MCF 10A (cell line): ENCODE measurements around the gene LRRC56. TPM values are rescaled to one million over a fixed set of nuclear protein-coding genes. Genes with fewer than 3 reads are reported as not detected.

Experiments
- BruUV-seq: library from RNA; stranded (reverse); fragments of 400-500 nt; replicated peaks from 2 replicates; lab custom pipeline; 2021; lab: Mats Ljungman, UMichigan
- CTCF ChIA-PET: fragments of 300-600 bp; sonication (Branson Sonifier 250); formaldehyde crosslinking; extraction: SDS; loops from one replicate; lab custom pipeline; 2021; ENCODE audit warnings: antibody characterized with exemption, inconsistent platforms; lab: Yijun Ruan, JAX
- POLR2A ChIA-PET: fragments of 300-600, 350-650 bp; sonication (Branson Sonifier 250); formaldehyde crosslinking; extraction: SDS; loops from one replicate; lab custom pipeline; 2020; ENCODE audit warnings: antibody characterized with exemption, inconsistent platforms; lab: Yijun Ruan, JAX
- DNase-seq: peaks from one replicate; pipeline ENCODE4 v3.0.0-alpha.2; 2018; ENCODE audit not compliant: unreplicated experiment
- H3K27ac Mint-ChIP-seq: one replicate; pipeline ENCODE4 v1.8.0; 2022; ENCODE audit warnings: mild to moderate bottlenecking, low read depth, mixed read lengths; ENCODE audit not compliant: unreplicated experiment
- H3K27me3 Mint-ChIP-seq: one replicate; pipeline ENCODE4 v1.8.0; 2022; ENCODE audit warnings: mixed read lengths; ENCODE audit not compliant: insufficient read depth, unreplicated experiment
- H3K36me3 Mint-ChIP-seq: one replicate; pipeline ENCODE4 v1.8.0; 2022; ENCODE audit warnings: mild to moderate bottlenecking, moderate library complexity, mixed read lengths; ENCODE audit not compliant: insufficient read depth, unreplicated experiment
- H3K4me1 Mint-ChIP-seq: one replicate; pipeline ENCODE4 v1.8.0; 2022; ENCODE audit warnings: mixed read lengths; ENCODE audit not compliant: insufficient read depth, unreplicated experiment
- H3K4me3 Mint-ChIP-seq: one replicate; pipeline ENCODE4 v1.8.0; 2022; ENCODE audit warnings: mild to moderate bottlenecking, moderate library complexity, mixed read lengths; ENCODE audit not compliant: unreplicated experiment
- H3K9me3 Mint-ChIP-seq: one replicate; pipeline ENCODE4 v1.8.0; 2022; ENCODE audit warnings: mixed read lengths; ENCODE audit not compliant: unreplicated experiment
- CTCF ChIP-seq: fragments of 200-600 bp; IDR thresholded peaks from one replicate; pipeline ENCODE4 v1.8.0; 2022; ENCODE audit warnings: antibody characterized with exemption, mild to moderate bottlenecking; ENCODE audit not compliant: unreplicated experiment
- intact Hi-C: fragments of 100-400 bp; cut with micrococcal nuclease; formaldehyde crosslinking; loops from 2 replicates; pipeline ENCODE4 v1.14.1; 2022
- total RNA-seq: library from RNA; stranded (reverse); gene quantifications from 2 replicates; pipeline ENCODE4 v1.2.3, GENCODE V29; 2022

Gene LRRC56
- total RNA-seq, 1 experiment from 2014 or later, result 0.75 TPM

- intact Hi-C loops, result loop anchor here (2.0 kb wide), 1 partner anchor 17 kb away; no protein-coding TSS in a partner anchor
- Mint-ChIP-seq H3K36me3 (peaks cover 77% of the 10 kb centered on the region), H3K9me3 (no peaks in the 10 kb centered on the region), H3K4me1 (peaks cover 15% of the 10 kb centered on the region), H3K27ac (no peak overlapping the region), H3K4me3 (no peak overlapping the region), H3K27me3 (no peaks in the 10 kb centered on the region)
- BruUV-seq, result no TSS peak
- ChIA-PET CTCF (interaction anchor here (6.8 kb wide), 1 partner anchor 16 kb away, joined by 34 read pairs; no protein-coding TSS in a partner anchor), POLR2A (interaction anchor here (1.0 to 6.5 kb wide), 4 partner anchors 10 to 53 kb away, joined by 4 to 81 read pairs (median 40); partner anchors contain the start of gene PTDSS2)
- no peak for DNase-seq
- TF ChIP-seq CTCF, result no peak
These were observed 35.5 kb upstream of the LRRC56 start for GRCh38 chr11:501683-502287.

- no peak for TF ChIP-seq CTCF
- intact Hi-C loops, result loop anchor here (2.0 kb wide), 1 partner anchor 16 kb away; no protein-coding TSS in a partner anchor
- peak overlapping the region; percentile 23 for H3K27ac Mint-ChIP-seq
- ChIA-PET POLR2A (interaction anchor here (1.0 to 6.5 kb wide), 3 partner anchors 11 to 53 kb away, joined by 4 to 81 read pairs (median 75); partner anchors contain the start of gene PTDSS2), CTCF (interaction anchor here (6.8 kb wide), 1 partner anchor 16 kb away, joined by 34 read pairs; no protein-coding TSS in a partner anchor)
- no peaks in the 10 kb centered on the region for H3K9me3 Mint-ChIP-seq
- DNase-seq, result no peak
- BruUV-seq, result no TSS peak
- H3K4me3 Mint-ChIP-seq, result no peak overlapping the region
- H3K4me1 Mint-ChIP-seq, result peaks cover 8% of the 10 kb centered on the region
- H3K27me3 Mint-ChIP-seq, result no peaks in the 10 kb centered on the region
- peaks cover 73% of the 10 kb centered on the region for H3K36me3 Mint-ChIP-seq
These were observed 34.8 kb upstream of the LRRC56 start for GRCh38 chr11:502288-503178.

GRCh38 chr11:503179-503981 is 33.9 kb upstream of the LRRC56 start:
- ChIA-PET POLR2A (interaction anchor here (1.6 to 6.5 kb wide), 4 partner anchors 9 to 296 kb away, joined by 3 to 81 read pairs (median 52); partner anchors contain the start of genes BET1L, PTDSS2 and RIC8A), CTCF (interaction anchor here (0.6 to 6.8 kb wide), 3 partner anchors 15 to 116 kb away, joined by 3 to 34 read pairs (median 33); partner anchors contain the start of gene PTDSS2)
- H3K4me3 Mint-ChIP-seq, result peak overlapping the region; percentile 95
- DNase-seq, result peak; percentile 85
- TF ChIP-seq CTCF, result no peak
- no peaks in the 10 kb centered on the region for H3K27me3 Mint-ChIP-seq
- intact Hi-C loops, result loop anchor here (2.0 kb wide), 1 partner anchor 15 kb away; no protein-coding TSS in a partner anchor
- H3K4me1 Mint-ChIP-seq, result peaks cover 6% of the 10 kb centered on the region
- H3K36me3 Mint-ChIP-seq, result peaks cover 64% of the 10 kb centered on the region
- no TSS peak for BruUV-seq
- H3K27ac Mint-ChIP-seq, result peak overlapping the region; percentile 23
- no peaks in the 10 kb centered on the region for H3K9me3 Mint-ChIP-seq
